Dedifferentiated amniotic fluid mesenchymal stem cell (primary cell): ENCODE measurements around the gene CPA2.

Experiments used
- DNase-seq: peaks from one replicate; pipeline ENCODE4 v3.0.0-alpha.2; 2016; ENCODE audit errors: extremely low spot score

CPA2 gene

GRCh38 chr7:130279906-130280305 lies 13.2 kb downstream of the CPA2 start:
- no peak for DNase-seq

DNA sequence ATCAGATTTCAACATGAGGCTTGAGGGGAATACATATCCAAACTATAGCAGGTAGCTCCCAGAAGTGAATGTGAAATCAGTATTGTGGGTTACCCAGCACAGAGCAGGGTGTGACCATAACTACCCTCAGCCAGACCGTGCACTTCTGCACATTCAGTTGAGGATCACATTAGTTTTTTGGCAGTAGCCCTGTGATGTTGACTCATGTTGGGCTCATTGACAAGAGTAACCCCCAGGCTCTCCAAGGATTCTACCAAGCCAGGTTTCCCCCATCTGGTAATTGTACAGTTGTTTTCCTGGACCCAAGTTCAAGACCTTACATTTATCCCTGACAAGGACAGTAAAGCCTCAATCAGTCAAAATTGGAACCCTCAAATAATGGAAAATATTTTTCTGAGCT lies 14.6 kb downstream of the CPA2 start:
- peak; percentile 35 for DNase-seq

DNA sequence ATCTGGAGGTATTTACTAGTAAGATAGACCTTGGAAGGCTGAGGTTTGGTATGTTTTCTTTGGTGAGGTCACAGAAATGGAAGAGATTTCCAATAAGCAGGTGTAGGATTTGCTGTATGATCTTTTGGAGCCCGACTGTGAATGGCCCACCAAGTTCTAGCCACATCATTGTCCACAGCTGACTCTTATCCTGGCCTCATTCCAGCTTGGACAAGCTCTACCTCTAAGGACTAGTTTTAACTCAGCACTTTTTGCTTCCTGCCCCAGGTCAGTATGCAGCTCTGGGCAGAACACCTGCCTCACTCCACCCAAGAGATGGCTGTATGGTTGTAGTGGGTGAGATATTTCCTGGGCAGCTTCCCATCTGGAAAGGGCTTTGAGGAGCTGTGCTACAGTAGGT lies 20.2 kb downstream of the CPA2 start:
- no peak for DNase-seq

- DNase-seq: no peak
Measured at GRCh38 chr7:130288168-130288567, 21.5 kb downstream of the CPA2 start.

GRCh38 chr7:130288829-130289228 lies 22.2 kb downstream of the CPA2 start:
- DNase-seq: no peak

DNA sequence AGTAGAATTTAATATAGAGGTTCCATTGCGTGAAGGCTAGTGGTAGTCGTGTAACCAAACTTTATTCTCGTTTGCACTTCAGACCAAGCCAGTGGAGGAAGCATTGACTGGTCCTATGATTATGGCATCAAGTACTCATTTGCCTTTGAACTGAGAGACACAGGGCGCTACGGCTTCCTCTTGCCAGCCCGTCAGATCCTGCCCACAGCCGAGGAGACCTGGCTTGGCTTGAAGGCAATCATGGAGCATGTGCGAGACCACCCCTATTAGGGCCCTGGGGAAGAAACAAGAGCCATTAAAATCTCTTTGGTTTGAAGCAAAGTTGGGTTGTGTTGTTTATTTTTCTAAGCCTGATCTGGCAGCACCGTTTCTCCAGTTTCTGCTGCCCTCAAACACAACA lies 22.8 kb downstream of the CPA2 start:
- no peak for DNase-seq

GRCh38 chr7:130290745-130291144 lies 24.1 kb downstream of the CPA2 start:
- no peak for DNase-seq

DNA sequence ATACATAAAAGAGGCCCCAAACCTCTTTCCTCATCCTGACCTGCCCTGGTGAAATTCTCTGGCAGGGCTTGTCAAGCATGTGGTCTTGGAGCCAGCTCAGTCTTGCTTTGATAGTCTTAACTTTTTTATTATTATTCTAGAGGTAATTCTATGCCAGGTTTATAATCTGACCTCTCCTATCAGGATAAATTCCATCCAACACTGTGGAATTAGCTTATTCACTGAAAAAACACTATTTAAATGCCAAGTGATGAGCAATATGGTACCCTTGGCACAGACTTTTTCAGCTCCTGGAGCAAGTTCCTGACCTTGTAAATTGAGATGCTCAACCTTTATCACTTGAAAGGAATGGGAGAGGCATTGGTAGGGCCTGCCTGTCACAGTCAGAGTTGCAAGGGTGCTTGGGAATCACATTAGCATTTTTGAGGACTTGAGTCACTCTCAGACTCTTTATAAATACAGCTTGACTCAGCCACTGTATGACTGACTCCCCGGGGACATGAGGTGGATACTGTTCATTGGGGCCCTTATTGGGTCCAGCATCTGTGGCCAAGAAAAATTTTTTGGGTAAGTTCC lies 26.1 kb downstream of the CPA2 start, which contains the start of gene CPA4:
Gene CPA4, plus strand, starts transcription at position 480 of the 576 bp plus-strand sequence. Its CDS starts 20 bp downstream, at position 500.
- DNase-seq: peak; percentile 93

DNA sequence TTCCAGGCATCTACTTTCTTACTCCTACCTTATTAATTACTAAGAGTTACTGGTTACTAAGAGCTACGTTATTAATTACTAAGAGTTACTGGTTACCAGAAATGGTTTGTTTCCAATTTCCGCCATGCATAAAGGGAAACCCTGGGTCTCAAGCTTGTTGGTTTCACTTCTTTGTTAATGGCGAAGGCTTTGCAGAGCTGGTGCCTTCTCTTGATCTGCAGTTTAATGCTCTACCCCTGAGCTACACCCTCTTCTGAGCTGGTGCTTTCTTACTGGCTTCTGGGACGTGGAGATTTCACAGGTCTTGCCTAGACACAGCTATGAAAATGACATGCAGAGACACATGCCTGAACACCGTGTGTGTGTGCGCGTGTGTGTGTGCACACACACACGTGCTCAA lies 26.9 kb downstream of the CPA2 start:
- DNase-seq: no peak

GRCh38 chr7:130294314-130294713 lies 27.7 kb downstream of the CPA2 start:
- no peak for DNase-seq

DNA sequence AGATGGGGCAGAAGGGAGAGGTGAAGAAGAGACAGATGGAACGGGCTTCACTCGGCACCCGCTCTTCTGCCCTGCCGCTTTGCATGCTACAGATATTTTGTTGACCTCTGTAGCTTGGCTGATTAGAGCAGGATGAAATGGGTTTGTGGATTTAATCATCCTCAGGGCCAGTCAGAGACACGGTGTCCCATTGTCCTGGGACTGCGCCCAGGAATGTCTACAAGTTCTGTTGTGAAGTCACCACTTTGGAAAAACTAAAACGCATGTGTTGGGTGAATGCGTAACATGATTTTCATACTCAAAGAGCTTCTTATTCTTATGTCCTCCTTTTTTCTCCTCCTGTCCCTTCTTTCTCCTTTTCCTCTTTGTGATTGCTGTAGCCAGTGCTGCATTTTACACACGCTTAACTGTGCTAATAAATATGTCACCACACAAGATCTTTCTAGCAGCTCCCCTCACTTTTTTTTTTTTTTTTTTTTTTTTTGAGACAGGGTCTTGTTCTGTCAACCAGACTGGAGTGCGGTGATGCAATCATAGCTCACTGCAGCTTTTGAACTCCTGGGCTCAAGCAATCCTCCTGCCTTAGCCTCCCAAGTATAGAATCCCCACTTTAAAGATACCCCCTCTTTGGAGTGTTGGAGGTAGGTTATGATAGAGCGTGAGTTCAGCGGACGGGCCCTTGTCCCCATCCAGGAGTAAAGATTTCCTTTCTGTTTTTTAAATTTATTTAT lies 29.7 kb downstream of the CPA2 start:
- DNase-seq: no peak

DNA sequence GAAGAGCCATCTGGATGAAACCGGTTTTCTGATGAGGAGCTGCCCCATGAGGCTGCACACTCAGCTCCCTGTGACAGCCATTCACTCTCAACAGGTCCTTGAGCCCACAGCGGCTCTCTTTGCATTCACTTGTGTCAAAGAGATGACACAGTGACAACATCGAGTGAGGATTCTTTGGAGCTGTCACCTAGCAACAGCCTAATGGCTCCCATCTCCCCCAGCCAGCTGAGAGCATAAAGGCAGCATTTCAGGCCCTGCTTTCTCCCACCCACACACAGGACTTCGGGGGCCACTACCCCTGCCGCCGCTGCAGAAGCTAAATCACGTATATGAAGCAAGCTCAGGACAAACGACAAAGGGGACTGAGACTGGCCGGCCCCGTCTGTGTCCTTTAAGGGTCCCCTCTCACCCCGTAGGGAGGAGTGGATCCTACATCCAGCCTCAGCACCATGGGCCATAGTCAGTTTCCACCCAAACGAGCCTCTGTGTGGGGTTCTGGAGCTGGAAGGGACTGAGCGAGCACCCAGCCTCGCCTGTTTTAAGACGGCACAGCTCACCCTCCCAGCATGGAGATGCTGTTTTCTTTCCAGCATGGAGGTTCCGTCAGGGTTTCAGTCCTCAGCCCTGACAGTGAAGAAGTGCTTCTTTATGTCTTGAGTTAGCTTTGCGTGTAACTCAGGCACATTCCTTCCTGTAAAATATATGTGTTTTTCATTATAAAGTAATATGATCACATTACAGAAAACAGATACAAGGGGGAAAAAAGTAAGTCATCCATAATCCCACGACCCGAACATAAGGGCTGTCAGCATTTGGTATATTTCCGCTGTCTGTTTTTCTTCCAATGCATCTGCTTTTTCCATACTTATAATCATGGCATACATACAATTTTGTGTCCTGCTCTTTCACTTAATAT lies 31.2 kb downstream of the CPA2 start:
- no peak for DNase-seq

DNA sequence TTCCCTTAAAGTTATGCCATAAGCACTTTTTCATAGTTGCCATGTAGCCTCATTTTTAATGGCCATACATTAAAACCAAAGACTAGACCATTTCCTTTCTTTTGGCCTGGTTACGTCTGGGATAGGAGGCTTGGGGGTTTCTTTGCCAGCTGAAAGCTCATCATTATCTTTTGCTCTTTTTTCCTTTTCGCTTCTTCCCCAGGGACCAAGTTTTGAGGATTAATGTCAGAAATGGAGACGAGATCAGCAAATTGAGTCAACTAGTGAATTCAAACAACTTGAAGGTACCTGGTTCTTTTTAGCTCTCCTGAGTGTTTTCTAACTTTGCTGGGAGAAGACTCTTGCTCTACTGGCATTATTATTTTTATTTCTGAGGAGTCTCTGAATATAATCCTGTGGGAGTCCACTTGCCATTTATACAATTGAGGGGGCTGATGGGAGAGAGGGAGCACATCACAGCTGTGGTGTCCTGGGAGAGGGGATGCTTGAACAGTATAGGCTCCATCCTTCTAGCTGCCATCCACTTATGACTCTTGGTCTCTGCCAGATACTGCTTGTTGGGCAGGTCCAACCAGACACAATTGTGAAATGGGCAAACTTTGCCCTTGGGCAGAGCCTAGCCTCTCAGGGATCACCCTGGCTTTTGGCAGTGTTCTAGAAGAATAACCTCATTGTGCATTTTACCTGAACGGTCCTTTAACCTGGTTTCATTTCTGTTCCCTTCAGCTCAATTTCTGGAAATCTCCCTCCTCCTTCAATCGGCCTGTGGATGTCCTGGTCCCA lies 32.1 kb downstream of the CPA2 start:
- no peak for DNase-seq

DNA sequence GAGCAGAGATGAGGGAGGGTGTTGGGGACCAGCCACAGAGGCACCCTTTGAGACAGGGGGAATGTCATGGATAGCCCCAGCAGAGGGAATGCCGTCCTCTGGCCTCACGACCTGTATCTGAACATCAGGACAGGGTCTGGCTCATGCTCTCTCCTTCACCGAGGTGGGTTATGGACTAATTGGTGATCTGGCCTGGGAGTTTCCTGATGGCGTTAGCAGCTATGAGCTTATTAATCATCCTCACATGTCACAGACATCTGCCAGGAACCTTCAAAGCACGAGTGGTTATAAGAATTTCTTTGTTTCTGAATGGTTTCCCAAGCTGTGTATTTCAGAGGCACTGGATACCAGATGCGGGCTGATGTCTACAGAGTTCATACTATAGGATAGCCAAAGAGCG lies 33.2 kb downstream of the CPA2 start:
- DNase-seq: no peak

DNA sequence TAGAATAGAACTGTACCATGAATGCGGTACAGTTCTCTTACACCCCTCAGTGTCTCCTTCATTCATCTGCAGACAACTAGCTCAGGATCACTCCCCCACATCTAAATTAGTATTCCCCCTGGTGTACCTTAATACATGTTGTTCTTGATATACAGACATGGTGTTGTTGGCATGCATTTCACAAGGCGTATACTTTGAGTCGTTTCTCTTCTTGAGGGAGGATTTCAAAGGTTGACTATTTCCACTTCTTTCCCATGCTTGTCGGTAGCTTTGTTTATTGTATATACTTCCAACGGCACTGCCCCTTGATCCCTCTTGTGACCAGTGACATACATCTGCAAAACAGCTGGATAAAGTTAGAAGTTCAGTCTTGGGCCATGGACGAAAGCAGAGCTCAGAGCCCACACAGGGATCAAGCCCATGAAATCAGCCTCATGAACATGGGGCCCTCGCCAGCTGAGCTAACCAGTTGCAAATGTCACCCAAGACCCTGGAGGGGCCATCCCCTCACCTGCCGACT lies 34.9 kb downstream of the CPA2 start:
- DNase-seq: no peak

GRCh38 chr7:130302649-130303048 lies 36.0 kb downstream of the CPA2 start:
- DNase-seq: no peak

- no peak for DNase-seq
Measured at GRCh38 chr7:130303127-130303526, 36.5 kb downstream of the CPA2 start.

GRCh38 chr7:130303551-130303950 lies 36.9 kb downstream of the CPA2 start:
- no peak for DNase-seq

DNA sequence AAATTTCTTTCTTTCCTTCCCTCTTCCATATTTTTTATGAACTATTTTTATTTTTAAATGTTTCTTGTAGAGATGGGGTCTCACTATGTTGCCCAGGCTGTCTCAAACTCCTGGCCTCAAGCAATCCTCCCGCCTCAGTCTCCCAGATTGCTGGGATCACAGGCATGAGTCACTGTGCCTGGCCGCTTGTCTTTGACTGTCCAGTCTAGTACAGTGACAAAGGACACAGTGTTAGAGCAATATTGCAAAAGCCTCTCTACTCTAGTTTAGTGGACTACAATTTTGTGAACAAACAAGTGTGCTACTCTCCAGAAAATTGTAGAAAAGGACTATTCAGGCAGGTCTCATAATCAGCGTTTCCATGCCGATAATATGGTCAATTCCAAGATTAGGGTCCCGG lies 37.3 kb downstream of the CPA2 start:
- no peak for DNase-seq

DNA sequence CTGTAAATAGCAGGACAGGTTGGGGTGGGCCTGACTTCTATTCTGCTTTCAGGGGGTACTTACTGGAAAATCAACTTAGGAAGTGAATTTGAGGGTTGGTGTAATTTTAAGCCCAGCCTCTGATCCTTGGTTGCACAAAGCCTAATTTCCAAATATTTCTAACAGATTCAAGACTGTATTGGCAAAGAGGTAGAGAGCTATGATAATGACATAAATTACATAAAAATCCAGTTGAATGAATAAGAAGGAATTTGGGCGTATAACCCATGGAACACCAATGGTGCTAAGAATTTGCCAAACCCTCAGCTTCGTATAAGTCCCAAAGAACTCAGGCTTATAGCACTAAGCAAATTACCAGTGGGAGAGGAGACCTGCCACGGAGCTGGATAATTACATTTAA lies 38.2 kb downstream of the CPA2 start:
- DNase-seq: no peak

- no peak for DNase-seq
Measured at GRCh38 chr7:130305433-130306042, 38.9 kb downstream of the CPA2 start.
